GM19463 (cell line): ENCODE data around the gene AEN.

ENCODE experiments used
- ATAC-seq: cut with Tn5 transposase; IDR thresholded peaks from one replicate; pipeline ENCODE4 v1.9.1; 2021; ENCODE audit warnings: mild to moderate bottlenecking, moderate library complexity; ENCODE audit not compliant: unreplicated experiment

Gene AEN

GRCh38 chr15:88613074-88613944 lies 7.8 kb upstream of the AEN start:
- no peak for ATAC-seq

DNA sequence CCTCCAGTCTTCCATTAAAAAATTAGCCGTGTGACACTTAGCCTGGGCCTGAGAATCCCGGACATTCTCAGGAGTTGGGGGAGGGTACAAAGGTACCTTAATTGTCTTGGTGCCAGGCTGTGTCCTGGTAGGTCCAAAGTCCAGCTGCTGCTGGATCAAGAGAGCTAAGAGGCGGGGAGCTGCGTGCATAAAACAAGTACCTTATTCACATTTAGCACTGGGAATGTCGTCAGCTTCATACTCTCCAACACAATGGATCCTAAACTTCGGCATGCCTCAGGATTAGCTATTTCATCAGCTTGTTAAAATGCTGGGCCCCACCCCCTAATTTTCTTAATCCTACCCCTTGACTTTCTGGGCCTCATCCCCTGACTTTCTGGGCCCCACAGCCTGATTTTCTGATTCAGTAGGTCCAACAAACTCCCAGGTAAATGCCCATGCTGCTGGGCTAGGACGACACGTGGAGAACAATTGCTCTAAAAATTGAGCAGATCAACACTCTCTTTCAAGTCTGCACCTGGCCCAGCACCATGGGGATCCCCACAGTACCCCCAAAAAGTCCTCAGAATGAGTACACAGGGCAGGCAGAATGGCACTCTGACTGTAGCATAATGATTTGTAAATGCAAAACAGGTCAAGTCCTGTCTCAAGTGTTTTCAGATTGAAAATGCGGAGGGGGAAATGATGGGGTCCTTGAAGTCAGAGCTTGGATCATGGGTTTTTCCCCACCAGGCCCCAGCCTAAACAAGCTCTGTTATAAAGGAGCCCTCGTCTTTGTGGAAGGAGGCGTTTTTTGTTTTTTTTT lies 5.6 kb upstream of the AEN start:
- ATAC-seq: peak; percentile 72

- ATAC-seq: no peak
Observed at GRCh38 chr15:88616240-88616639, 4.9 kb upstream of the AEN start.

DNA sequence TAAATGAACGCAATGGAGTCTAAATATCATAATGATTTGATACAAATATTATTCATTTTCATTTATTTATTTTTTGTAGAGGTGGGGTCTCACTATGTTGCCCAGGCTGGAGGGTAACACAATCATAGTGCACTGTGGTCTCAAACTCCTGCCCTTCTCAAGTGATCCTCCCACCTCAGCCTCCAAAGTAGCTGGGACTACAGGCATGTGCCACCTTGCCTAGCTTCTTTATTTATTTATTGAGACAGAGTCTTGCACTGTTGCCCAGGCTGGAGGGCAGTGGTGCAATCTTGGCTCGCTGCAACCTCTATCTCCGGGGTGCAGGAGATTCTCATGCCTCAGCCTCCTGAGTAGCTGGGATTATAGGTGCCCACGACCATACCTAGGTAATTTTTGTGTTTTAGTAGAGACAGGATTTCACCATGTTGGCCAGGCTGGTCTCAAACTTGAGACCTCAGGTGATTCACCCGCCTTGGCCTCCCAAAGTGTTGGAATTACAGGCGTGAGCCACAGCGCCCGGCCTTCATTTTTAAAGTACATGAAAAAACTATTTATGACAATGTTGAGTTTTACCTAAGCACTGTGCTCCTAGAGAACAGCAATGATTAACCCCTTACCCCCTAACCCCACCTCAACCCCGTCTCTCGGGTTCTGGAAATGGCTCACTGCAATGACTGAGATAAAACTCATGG lies 4.0 kb upstream of the AEN start:
- no peak for ATAC-seq

DNA sequence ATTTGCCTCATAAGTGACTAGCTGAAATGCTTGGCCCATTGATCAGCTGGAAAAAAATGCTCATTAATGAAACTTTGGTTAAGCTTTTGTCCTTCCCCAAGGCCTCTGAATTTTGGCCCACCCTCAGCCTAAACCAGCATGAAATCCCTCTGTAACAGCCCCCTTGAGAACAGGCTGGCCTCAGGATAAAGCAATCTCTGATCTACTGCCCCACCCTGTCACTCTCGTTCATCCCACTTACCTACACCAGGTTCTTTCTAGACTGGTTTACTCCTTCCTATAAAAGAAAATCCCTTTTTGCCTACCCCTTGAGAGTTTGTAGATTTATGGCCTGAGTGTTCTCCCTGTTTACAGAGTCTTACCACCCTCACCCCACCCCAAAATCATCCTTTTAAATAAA lies 3.4 kb upstream of the AEN start:
- ATAC-seq: no peak

- no peak for ATAC-seq
Observed at GRCh38 chr15:88618686-88619085, 2.5 kb upstream of the AEN start.

DNA sequence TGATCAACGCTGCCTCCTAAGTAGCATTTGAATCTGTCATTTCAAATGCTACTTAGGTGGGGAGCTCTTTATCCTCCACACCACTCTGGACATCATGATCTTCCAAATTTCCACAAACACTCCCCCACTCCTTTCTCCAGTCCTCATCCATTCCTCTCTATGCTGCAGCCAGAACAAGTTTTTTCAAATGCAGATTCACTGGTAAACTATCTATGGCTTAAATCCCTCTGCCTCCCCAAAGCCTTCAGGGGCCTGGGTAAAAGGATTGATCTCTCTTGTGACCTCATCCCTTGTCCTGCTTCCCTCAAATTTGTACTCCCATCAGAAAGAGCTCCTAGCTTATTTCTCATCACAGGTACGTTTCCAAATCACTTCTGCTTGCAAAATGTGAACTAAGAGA lies 1.3 kb upstream of the AEN start:
- ATAC-seq: no peak

- peak; percentile 28 for ATAC-seq
Observed at GRCh38 chr15:88621789-88622604, 857 bp downstream of the AEN start.

GRCh38 chr15:88622605-88622975 lies 1.4 kb downstream of the AEN start:
- peak; percentile 2 for ATAC-seq

DNA sequence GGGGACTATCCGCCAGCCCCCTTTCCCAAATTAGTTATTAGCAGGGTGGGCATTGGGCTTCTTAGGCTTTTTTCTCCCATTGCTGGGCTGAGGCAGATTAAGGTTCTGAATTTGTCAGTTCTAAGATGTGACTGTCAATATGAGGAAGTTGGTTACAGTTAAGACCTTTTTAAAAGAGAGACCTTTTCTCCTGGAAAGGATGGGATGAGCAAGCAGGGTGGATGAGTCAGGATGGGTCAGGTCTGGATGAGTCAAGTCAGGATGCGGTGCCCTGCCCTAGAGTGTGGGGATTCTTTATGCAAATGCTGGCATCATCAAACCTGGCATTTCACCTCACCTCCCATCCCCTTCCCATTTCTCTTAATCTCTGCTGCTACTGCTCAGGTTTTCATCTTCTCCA lies 1.9 kb downstream of the AEN start:
- ATAC-seq: no peak

DNA sequence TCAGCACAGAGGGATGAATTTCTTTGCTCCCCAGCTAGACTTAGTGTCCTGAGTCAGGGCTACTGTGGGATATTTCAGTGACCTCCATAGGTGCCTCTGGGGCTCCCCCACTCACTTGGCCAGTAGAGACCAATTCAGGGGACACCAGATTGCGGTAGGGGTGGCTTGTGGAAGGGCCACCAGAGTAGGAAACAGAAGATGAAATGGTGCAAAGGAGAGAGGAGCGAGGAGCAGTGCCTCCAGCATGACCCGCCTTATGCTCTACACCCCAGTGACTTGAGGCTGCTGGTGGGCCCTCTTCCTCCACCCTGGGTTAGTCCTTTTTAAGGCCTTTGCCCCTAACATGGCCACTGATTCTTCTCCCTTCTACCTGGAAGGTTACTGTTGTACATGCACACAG lies 2.5 kb downstream of the AEN start:
- no peak for ATAC-seq

DNA sequence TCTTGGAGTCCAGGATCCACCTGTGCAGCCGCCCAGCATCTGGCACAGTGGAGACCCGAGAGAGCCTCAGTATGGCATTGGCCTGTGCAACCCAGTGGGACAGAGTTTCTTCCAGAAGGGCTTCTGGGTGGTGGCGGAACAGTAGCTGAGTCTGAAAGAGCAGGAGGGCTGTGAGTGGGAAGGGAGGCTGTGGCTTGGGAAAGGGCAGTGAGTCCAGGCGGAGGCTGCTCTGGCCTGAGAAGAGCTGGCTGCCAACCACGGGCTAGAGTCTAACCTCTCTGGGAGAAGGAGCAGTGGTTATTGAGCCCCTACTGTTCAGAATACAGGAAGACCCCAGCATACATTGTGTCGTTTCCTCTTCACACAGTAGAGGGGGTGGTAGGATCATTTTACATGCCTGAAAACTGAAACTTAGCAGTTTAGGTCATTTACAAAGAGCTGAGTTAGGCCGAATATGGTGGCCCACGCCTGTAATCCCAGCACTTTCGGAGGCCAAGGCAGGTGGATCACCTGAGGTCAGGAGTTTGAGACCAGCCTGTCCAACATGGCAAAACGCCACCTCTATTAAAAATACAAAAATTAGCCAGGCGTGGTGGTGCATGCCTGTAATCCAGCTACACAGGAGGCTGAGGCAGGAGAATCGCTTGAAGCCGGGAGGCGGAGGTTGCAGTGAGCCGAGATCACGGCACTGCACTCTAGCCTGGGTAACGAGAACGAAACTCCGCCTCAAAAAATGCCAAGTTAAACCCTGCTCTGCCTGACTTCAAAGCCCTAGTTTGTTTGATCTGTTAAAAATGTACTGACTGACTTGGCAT lies 3.2 kb downstream of the AEN start:
- ATAC-seq: peak; percentile 18

DNA sequence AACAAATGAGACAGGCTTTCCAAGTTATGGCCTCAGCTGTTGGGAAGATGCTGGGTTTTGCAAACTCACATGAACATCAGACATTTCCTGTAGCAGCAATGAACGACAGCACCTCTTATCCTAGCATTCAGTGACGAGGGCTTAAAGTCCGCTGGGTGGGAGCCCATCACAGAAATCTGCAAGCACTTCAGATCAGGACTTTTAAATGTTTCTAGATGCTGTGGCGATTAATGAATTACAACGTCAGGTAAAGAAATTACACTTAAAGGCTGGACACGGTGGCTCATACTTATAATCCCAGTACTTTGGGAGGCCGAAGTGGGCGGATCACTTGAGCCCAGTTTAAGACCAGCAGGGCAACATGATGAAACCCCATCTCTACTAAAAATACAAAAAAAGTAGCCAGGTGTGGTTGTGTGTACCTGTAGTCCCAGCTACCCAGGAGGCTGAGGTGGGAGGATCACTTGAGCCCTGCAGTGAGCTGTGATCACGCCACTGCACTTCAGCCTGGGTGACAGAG lies 3.9 kb downstream of the AEN start:
- ATAC-seq: no peak

DNA sequence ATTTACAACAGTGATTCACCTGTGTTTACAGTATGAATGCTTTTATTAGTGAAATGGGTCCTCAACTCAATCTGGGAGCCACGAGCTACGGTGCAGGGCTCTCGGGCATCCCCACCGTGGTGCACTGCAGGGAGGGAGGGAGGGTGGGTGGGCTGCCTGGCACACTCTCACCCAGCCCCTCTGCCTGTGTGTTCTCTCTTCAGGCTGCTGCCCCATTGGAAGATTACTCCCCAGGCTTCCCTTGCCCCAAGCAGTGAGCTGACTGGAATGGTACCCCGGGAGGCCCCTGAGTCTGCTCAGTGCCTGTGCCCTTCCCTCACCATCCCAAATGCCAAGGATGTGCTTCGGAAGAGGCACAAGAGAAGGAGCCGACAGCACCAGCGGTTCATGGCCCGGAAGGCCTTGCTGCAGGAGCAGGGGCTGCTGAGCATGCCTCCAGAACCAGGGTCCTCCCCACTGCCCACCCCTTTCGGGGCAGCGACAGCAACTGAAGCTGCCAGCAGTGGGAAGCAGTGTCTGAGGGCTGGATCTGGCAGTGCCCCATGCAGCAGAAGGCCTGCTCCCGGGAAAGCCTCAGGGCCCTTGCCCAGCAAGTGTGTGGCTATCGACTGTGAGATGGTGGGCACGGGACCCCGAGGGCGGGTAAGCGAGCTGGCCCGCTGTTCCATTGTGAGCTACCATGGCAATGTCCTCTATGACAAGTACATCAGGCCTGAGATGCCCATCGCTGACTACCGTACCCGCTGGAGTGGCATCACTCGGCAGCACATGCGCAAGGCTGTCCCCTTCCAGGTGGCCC lies 5.0 kb downstream of the AEN start:
- no peak for ATAC-seq

DNA sequence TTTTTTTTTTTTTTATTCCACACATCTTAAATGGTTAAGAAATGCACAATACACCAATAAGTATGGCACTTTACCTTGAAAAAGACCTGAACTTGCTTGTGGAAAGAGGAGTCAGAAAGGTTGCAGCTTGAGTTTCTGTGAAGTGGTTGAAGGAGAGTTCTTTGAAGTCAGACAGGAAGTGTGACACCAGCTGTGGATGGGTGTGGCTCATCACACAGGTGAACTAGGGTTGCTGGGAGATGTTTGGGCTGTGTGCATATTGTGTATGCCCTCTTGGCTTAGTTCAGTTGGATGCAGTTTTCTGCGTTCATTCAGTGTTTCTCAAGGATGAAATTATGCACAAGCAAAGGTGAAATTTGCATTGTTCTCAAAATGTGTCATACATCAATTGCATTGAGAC lies 6.3 kb downstream of the AEN start:
- ATAC-seq: no peak

DNA sequence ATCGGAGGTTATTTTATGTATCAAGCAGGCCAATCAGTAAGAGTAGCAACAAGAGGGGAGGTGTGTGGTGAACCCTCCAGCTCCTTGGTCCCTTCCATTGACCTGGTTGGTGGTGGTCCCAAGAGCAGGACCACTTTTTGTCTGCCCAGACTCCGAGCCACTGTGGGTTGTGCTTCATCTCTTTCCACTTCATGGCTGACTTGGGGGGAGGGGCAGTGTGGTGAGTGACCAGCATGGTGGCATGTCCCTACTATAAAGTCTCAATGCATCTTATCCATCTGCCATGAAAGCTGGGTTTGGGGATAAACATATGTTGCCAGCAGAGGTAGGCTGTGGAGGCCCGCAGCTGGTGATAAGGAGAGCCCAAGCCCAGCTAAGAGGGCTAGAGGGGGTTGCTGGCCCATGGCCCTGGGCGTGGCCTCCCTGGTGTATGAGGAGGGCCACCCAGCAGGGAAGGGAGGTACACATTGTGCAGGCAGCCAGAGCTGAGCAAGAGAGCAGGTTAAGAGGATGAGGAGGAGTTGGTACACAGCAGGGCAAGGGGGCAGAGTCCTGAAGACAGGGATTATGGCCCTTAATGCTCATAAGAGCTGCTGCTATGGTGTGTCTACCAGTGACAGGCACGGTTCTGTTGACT lies 7.0 kb downstream of the AEN start:
- no peak for ATAC-seq

GRCh38 chr15:88629071-88629470 lies 7.9 kb downstream of the AEN start:
- no peak for ATAC-seq

DNA sequence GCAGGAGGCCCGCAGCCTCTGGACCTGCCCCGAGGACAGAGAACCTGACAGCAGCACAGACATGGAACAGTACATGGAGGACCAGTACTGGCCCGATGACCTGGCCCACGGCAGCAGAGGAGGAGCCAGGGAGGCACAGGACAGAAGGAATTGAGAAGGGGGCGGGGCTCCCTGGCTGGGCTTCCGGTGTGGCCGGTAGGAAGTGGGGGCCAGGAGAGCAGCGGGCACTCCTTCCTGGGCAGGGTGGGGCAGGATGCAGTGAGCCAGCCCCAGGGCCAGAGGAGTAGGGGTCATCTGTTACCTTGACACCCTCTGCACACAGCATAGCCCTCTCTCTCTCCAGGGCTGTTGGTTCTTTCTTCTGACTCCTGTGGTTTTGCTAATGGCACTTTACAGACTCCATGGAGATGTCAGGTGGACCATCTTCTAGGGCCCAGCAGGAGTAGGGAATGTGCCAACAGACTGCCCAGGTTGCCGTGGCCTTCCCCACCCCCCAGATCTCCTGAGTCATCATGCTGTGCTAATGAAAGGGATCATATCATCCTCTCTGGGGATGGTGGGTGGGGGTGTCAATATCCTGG lies 9.1 kb downstream of the AEN start:
- no peak for ATAC-seq
